Ecto neural progenitor cell (in vitro differentiated cells): Measurements from ENCODE around the gene ZFP57.
"Not testable (repeated sequence)": the region's sequence is repeated elsewhere in the genome, so short reads cannot be mapped to it uniquely, and the experiment has no call there.

Source experiments
- DNase-seq: peaks from one replicate; pipeline ENCODE4 v3.0.0-alpha.2; 2018; ENCODE audit warnings: low spot score

The ZFP57 gene

DNA sequence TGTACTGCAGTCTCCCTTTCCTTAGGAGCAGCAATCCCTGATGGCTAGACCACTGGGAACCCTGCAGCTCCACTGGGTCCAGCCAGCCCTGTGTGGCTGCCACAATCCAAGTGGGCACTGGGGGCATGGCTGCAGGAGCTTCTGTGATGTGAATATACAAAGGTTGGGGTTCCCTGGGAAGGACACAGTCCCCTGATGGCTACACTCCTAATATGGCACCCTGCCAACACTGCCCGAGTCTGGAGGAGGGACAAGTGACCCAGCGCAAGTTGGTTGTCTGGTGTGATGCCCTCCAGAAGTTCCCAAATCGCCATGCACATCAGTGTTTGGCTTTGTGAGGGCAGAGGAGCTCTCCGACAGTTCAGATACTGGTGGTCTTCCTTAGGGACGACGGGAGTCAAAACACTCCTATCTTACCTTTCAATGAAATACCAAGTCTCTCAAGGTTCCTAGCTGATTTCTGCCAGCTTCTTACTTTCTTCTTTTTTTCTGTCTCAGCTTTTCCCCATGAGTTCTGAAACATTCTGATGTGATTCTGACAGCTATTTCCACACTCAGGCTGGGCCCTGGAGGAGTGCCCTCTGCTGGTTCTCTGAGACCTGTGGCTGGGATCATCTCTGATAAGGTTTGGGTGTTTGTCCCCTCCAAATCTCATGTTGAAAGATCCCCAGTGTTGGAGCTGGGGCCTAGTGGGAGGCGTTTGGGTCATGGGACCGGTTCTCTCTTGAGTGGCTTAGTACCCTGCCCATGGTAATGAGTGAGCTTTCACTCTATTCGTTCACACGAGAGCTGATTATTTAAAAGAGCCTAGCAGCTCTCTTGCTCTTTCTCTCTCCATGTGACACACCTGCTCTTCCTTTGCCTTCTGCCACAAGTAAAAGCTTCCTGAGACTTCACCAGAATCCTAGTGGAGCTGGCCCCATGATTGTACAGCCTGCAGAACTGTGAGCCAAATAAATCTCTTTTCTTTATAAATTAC lies 15.5 kb upstream of the ZFP57 start:
- DNase-seq = no peak

DNA sequence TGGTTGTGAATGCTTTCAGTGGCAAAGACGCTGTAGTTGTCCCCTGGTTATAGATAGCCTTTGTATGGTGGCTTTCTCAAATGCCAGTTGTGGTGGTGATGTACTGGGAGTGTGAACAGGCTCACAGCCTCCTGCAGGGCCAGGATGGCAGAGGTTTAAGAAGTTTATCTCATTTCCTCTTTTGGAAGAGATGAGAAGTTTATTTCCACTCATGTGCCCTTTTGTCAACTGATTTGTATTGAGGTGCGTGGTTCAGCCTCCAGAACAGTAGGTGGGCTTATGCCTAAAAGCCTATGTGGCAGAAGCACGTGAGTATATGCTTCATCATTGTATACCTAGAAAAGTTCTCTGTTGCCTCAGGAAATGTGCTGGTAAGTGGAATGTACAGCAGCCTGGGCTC lies 13.7 kb upstream of the ZFP57 start:
- no peak for DNase-seq

DNA sequence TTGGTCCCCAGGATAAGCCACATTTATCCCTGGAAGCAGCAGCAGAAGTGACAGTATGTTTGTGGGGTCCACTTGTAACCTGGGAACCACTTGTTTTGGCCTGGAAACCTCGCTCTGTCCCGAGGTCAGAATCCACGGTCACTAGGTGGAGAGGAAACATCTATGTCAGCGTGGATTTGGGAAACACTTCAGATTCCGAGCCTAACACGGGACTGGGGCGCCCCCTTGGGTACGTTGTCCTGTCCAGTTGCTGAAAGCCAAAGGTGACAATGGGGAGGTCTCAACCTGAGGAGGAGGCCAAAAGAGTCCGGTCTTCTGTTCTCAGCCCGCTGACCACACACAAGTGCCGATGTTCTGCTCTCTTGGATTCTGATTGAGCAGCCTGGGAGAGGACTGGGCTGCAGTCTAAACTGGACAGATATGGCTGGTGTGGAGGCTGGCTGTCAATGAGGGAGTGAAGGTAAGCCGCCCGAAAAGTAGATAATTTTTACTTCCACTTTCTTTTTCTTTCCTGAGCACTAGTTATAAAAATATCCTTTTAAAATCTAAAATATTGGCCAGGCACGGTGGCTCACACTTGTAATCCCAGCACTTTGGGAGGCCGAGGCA lies 4.9 kb upstream of the ZFP57 start:
- peak; percentile 63 for DNase-seq

DNA sequence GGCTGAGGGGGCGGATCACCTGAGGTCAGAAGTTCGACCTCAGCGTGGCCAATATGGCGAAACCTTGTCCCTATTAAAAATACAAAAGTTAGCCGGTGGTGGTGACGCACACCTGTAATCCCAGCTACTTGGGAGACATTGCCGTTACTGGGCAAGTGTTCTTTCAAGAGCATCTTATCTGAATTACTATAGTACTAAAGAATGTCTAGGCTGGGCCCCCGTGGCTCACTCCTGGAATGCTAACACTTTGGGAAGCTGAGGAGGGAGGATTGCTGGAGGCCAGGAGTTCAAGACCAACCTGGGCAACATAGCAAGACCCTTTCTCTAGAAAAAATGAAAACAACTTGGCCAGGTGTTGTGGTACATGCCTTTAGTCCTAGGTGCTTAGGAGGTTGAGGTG lies 859 bp upstream of the ZFP57 start:
- no peak for DNase-seq

DNA sequence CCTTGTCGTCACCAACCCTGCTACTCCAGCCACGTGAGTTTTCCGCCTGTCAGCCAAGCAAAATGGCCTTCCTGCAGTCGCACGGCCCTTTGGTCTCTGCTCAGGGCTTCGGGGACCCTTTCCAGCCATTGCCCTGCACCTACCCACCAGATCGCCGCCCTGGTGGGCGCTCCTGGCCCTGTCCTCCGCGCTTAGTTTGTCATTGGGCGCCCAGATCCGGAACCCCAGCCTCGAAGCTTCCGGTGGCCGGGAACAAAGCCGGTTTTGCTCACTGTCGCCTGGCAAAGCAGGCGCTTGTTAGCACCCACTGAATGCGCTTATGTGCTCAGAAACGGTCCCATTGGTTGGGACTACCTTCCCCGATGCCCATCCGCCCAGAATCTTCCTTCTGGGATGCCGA lies 536 bp downstream of the ZFP57 start:
- DNase-seq = no peak

DNA sequence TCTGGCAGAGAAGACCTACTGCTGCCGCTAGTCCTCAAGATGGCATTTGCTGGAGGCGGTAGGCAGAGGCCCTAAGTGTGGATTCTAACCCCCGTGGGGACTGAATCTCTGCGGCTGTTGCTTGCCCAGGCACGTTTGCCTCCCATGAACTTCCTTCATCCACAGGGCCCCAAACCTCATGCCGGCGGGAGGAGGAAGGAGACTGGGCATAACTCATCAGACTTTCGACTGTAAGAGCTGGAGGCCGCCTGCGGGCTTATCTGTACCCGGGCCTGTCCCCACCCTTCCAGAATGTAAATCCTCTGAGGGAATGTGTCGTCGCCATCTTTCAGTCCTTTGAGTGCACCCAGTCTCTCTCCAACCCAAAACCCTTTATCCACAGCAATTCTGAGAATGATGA lies 990 bp downstream of the ZFP57 start:
- no peak for DNase-seq

DNA sequence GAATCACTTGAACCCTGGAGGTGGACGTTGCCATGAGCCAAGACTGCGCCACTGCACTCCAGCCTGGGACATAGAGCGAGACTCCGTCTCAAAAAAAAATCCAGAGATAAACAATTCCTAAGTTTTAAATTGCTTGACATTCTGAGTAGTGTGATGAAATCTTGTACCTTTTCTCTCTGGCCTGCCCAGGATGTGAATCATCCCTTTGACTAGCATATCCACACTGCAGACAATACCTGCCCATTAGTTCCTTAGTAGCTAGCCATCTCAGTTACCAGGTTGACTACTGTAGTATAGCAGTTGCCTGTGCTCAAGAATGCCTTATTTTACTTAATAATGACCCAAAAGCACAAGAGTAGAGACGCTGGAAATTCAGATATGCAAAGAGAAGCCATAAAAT lies 2.8 kb downstream of the ZFP57 start:
- no peak for DNase-seq

DNA sequence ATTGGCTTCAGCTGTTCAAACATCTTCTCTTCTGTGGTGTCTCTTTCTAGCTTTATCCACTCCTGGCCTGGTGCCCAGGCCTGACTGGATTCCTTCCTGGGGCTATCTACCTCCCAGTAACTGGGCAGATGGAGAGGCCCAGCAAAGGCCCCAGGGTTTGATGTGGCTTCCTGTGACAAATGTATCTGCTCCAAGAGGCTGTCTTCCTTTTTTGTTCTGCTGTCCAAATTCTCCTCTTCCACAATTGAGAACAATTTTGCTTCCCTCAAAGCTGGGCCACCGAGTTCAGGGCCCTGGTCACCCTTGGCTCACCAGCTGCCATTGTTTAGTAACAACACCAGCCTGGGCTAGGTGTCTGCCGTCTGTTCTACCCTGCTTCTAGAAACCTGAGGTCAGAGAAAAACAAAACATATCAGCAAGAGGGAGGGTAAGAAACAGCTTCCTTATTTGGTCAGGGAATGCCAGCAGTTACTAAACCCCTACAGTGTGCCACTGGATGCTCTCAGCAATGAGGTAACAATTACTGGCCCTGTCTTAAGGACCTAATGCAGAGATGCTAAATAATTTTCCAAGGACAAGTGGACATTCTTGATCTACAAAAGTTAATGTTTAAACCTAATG lies 3.9 kb downstream of the ZFP57 start:
- no peak for DNase-seq

DNA sequence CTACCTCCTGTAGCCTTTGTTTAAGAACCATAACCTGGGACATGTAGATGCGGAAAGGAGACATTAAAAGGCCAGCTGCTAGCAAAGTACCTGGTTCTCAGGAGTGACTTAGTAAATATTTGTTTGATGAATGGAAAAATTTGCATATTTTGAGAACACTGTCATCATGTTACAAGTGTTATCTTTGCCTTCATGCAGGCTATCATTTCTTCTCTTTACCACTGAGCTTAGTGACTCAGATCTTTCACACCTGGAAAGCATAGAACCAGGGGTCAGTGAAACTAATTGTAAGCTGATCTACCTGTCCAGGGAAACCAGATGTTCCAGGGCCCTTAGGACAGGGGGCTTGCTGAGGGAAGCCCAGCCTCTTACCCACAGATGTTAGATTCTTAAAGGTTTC lies 5.4 kb downstream of the ZFP57 start:
- no peak for DNase-seq

DNA sequence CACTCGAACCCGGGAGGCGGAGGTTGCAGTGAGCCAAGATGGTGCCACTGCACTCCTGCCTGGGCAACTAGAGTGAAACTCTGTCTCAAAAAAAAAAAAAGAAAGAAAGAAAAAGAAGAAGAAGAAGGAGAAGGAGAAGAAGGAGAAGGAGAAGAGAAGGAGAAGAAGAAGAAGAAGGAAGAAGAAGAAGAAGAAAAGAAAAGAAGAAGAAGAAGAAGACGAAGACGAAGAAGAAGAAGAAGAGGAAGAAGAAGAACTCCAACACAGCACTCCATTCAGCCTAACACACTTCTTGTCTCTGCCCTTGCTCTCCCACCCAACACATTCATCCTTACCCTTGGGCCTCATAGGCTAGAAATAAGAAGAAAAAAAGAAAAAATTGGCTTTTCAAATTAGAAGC lies 6.9 kb downstream of the ZFP57 start:
- DNase-seq = no peak

DNA sequence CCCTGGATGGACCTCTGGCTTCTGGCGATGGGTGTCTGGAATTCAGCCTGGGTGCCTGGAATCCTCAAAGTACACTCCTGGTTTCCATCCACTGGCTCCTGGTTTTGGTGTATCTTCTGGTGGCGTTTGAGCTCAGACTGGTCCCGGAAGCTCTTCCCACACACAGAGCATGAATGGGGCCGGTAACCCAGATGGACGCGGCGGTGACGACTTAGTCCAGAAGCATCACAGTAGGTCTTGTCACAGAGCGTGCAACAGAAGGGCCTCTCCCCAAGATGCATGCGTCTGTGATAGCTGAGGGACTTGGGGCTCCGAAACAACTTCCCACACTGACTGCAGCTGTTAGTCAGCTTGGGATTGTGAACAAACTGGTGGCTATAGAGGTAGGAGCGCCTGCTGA lies 7.8 kb downstream of the ZFP57 start:
- DNase-seq = no peak

DNA sequence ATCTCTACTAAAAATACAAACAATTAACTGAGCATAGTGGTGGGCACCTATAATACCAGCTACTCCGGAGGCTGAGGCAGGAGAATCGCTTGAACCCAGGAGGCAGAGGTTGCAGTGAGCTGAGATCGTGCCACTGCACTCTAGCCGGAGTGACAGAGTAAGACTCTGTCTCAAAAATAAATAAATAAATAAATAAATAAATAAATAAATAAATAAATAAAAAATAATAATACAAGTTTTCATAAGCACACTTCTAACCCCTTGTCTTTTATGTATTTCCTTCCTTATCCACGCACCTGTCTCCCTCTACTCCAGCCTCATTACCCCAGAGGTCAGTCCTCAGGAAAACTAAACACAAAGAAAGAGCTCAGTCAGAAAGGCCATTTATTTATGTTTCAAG lies 8.8 kb downstream of the ZFP57 start:
- not testable (repeated sequence) for DNase-seq

DNA sequence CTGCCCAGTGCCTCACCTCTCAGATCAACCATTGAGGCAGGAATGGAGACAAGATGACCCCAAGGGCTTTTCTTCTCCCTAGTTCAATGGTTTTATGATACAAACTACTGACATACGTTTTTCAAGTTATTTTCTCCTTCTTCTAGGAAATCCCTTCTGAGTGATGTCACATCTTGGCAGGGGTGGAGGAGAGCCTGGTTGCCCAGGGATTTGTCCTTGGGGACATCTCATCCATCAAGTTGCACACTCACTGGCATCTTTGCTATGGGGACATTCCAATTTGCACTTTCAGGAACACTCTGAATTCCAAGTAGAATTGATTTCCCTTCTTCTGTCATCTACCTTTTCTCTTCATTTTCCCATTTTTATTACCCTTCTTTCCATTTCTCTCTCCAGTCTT lies 9.9 kb downstream of the ZFP57 start:
- no peak for DNase-seq

DNA sequence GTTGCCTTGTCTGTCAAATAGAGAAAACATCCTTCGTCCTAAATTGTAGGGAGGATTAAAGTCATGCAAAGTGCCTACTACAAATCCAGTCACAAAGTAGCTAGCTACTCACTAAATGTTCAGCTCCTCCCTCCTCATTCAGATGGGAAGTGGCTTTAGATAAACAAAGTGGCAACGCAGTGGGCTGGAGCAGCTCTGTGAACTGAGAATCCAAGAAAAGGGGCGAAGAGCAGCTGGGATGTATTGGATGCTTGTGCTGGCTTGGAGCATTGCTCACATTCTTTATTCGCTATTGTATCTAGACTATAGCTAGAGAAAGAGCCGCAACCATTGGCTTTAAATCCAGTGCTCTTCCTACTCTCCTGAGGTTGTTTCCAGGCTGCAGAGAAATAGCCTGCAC lies 13.8 kb downstream of the ZFP57 start:
- no peak for DNase-seq

DNA sequence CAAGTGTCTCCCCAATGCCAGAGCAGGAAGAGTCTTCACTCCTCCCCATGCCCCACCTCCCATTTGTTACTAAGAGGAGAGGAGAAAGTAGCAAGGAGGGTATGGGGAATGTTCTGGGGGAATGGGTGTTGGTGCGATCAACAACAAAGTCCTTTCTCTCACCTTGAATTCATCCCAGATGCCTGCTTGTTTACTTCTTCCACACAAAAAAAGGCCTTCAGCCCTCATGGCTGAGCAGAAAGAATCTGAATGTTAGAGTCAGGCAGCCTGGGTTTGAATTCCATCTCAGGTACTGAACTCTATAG lies 14.2 kb downstream of the ZFP57 start:
- no peak for DNase-seq

DNA sequence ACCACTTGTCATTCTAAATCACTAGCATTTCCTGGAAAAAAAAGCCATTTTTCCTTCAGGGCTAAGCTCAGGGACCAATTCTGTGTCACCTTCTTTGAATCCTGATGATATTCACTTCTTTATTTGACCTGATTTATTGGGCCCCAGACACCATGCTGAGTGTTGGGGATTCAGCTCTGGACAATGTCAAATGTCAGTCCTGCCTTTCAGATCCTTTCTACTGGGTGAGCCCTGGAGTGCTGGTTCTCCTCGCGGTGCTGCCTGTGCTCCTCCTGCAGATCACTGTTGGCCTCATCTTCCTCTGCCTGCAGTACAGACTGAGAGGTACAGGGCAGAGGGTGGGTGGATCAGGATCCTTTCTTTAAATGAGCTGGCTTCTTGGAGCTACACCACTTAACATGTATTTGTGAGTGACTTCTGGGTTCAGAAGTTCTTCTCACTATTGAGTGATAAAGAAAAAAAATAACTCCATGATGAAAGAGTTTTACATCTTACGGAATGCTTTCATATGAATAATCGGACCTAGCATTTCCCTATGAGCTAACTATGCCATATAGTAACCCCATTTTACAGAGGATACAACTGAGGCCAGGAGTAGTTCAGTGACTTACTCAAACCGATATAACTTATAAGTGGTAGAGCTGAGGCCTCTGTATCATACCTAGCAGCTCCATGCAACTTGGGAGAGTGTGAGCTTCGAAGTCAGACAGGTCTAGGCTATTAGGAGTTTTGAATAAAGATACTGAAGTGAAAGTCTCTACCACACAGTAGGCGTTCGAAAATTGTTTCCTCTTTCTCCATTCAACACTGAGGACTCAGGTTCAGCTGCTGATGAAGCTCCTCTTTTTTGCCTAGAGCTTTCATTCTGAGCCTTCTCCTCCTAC lies 14.8 kb downstream of the ZFP57 start:
- no peak for DNase-seq

DNA sequence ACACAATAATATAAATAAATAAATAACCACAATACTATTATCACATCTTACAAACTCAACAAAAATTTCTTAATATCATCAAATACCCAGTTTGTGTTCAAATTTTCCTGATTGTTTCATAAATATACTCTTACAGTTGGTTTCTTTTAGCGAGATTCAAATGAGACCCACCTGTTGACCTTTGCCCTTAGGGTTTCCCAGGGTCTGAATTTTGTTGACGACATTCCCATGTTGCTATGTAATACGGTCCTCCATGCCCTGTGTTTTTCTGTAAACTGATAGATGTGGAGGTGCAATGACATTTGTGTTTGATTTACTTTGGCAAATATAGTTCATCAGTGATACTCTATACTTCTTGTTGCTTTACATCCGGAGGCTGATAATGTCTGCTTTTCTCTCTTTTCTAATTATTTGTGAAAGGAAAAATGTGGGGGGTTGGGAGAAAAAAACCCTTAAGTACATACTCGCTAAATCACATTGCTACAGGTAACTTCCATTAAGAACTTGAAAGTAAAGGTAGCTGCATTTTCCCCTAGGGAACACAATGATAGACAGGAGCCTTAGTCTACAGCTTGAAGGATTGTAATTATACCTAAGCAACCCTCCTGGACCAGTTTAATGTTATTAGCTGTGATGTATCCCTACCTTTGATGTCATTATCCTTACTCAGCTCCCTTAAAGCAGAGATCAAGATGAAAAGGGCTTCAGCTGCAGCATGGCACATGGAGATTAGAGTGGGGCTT lies 17.5 kb downstream of the ZFP57 start:
- no peak for DNase-seq

DNA sequence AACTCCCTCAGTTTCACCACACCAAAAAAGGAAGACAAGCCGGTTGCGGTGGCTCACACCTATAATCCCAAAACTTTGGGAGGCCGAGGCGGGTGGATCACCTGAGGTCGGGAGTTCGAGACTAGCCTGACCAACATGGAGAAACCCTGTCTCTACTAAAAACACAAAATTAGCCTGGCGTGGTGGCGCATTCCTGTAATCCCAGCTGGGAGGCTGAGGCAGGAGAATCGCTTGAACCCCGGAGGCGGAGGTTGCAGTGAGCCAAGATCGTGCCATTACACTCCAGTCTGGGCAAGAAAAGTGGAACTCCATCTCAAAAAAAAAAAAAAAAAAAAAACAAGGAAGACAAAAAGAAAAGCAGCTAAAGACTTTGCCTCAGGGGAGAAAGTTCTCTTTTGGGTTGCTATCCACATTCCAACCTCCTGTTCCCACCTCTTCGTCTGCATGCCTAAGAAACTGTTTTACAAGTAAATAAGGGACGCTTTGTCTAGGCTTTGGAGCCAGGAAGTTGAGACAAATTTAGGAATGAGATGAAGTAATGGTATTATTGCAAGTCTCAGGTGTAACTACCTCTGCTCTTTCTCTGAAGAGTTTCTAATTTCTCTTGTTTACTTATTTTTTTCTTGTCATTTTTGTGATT lies 19.3 kb downstream of the ZFP57 start:
- not testable (repeated sequence) for DNase-seq

DNA sequence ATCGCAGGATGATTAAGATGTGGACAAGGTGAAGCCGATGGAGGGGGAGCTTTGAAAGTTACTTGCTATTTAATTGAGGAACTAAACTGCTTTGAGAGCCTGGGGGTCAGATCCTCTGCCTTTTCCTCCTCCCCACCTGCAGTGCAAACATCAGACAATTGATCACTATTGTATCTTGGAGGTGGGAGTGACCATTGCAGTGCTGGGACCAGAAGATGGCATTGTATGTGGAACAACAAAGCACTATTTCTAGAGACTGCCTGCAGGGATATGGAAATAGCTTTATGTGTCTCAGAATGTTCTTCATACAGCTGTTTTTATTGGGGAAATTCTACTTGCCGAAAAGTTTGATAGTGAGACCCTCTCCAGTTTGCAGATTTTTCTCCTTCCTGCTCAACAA lies 19.9 kb downstream of the ZFP57 start:
- DNase-seq = no peak

DNA sequence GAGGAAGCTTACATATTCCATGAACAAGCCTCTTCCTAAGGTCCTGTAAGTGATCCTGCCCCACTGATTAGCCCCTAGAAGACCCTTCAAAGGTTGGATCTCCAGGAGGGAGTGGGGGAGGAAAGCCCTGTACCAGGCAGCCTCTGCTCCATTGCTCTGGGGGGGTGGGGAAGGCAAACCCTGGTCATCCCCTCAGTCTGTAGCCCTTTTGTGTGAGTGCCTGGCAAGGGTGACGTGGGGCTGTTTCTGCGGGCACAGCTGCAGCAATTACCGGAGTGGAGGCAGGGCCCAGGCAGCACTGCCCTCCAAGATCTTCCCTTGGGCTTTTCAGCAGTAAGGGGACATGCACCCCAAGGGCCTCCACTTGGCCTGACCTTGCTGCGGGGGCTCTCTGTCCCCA lies 24.2 kb downstream of the ZFP57 start, which contains the start of gene MOG:
Gene MOG, plus strand, starts transcription at position 295 of the 400 bp plus-strand sequence. CDS start 118 bp downstream, outside the sequence.
- DNase-seq = no peak

DNA sequence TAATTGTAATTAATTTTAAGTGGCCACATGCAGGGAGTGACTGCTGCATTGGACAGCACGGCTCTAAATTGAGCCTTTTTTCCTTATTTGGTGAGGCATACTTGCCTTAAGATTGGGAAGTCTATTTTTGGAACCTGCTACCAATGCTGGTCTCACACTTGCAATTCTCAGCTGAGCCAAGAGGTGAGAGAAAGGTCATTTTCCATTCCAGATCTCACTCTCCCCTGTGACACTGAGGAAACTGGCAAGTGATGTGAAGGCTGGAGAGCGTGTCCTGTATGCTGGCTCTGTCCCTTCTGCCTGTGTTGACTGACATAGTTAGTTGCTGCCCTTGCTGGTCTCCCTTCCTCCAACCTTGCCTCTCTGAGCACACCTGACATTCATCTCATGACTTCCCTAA lies 24.8 kb downstream of the ZFP57 start:
- DNase-seq = no peak
